ENCODE data around the gene MED15. TPM values are rescaled to one million over a fixed set of nuclear protein-coding genes. Genes with fewer than 3 reads are reported as not detected.

The MED15 gene
- total RNA-seq, 4 donors from 2014 or later: 30.6 to 62.3 (median 54.3) TPM

DNA sequence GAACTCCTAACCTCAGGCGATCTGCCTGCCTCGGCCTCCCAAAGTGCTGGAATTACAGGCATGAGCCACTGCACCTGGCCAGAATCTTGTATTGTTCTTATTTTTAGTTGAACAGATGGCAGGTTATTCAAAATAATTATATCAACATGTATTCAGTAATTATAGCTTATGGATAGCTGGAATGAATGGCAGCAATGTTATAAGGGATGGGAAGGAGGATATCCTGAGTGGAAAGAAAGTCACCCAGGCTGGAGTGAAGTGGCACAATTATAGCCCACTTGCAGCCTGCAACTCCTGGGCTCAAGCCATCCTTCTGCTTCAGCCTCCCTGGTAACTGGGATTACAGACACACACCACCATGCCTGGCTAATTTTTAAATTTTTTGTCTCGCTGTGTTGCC lies 88.1 kb downstream of the MED15 start:
- Histone ChIP-seq H3K27ac (no peak overlapping the region), H3K9me3 (no peaks in the 10 kb centered on the region), H3K4me3 (no peak overlapping the region), H3K27me3 (no peaks in the 10 kb centered on the region), H3K4me1 (peaks cover 0 to 7% (median 0%) of the 10 kb centered on the region in 3 donors), H3K36me3 (no peaks in the 10 kb centered on the region)
- WGBS, 2 donors (ENCODE audit: low coverage in 1 of 2): 83 to 100% methylated on average over 2 of the region's 3 CpGs
- no peak for ATAC-seq
- TF ChIP-seq POLR2A (IDR thresholded peaks at IDR 0.05) (no peak), POLR2AphosphoS5 (IDR thresholded peaks at IDR 0.05) (no peak), CTCF (IDR thresholded peaks at IDR 0.05) (no peak), EP300 (IDR thresholded peaks at IDR 0.05) (no peak)

- Histone ChIP-seq H3K4me3 (no peak overlapping the region), H3K9me3 (no peaks in the 10 kb centered on the region), H3K36me3 (no peaks in the 10 kb centered on the region), H3K27me3 (peaks cover 5% of the 10 kb centered on the region), H3K27ac (no peak overlapping the region), H3K4me1 (no peaks in the 10 kb centered on the region)
- ATAC-seq: no peak
- TF ChIP-seq POLR2A (IDR thresholded peaks at IDR 0.05) (no peak), EP300 (IDR thresholded peaks at IDR 0.05) (no peak), POLR2AphosphoS5 (IDR thresholded peaks at IDR 0.05) (no peak)
- 39% methylated on average over 4 of the region's 5 CpGs; no CpG with 5 or more reads in 1 of the 2 donors for WGBS, 2 donors (ENCODE audit: low coverage in 1 of 2)
Measured at GRCh38 chr22:20599117-20599516, 91.7 kb downstream of the MED15 start.

DNA sequence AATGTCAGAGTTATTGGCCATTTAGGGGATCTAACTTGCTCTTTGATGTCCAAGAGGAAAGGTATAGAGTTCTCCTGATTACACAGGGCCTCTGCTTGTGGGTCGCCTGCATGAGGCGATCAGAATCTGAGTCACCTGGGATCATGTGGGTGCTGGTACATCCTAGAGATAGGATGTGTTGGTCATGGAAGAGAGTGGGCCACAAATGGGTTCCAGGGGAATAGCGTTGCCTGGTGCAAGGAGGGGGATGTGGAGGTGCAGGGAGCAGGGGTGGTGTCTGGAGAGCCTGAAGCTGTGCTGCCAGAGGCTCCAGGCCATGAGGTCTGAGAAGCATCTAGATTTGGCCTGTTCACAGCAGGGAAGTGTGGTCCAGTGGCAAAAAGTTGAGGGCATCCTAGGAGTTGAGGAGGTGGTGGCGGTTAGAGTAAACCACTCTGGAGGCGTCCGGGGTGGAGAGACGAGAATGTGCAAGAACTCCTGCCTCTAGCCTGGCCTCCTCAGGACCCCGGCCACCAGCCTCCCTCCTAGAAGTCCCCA lies 92.8 kb downstream of the MED15 start:
- Histone ChIP-seq H3K27me3 (peaks cover 5% of the 10 kb centered on the region), H3K4me3 (no peak overlapping the region), H3K36me3 (no peaks in the 10 kb centered on the region), H3K27ac (no peak overlapping the region), H3K9me3 (no peaks in the 10 kb centered on the region), H3K4me1 (no peaks in the 10 kb centered on the region)
- 86% methylated on average over 6 of the region's 8 CpGs; no CpG with 5 or more reads in 1 of the 2 donors for WGBS, 2 donors (ENCODE audit: low coverage in 1 of 2)
- ATAC-seq: no peak
- TF ChIP-seq CTCF (IDR thresholded peaks at IDR 0.05): no peak
- no peak for TF ChIP-seq POLR2A (IDR thresholded peaks at IDR 0.05)
- no peak for TF ChIP-seq POLR2AphosphoS5 (IDR thresholded peaks at IDR 0.05)
- no peak for TF ChIP-seq EP300 (IDR thresholded peaks at IDR 0.05)

DNA sequence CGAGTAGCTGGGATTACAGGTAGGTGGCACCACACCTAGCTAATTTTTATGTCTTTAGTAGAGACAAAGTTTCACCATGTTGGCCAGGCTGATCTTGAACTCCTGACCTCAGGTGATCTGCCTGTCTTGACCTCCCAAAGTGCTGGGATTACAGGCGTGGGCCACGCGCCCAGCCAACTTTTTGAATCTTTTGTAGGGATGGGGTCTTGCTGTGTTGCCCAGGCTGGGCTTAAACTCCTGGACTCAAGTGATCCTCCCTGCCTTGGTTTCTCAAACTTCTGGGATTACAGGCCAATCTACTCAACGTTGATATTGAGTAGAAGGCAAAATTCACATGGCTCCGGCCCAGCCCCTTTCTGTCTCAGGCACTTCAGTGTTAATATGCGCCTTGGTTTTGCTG lies 93.9 kb downstream of the MED15 start:
- no peaks in the 10 kb centered on the region for H3K4me1 ChIP-seq
- peaks cover 9% of the 10 kb centered on the region for H3K27me3 ChIP-seq
- H3K27ac ChIP-seq: no peak overlapping the region
- no peak overlapping the region for H3K4me3 ChIP-seq
- no peaks in the 10 kb centered on the region for H3K36me3 ChIP-seq
- no peak for ATAC-seq
- WGBS, 2 donors (ENCODE audit: low coverage in 1 of 2): 100% methylated on average over 4 of the region's 7 CpGs; no CpG with 5 or more reads in 1 of the 2 donors
- no peaks in the 10 kb centered on the region for H3K9me3 ChIP-seq
- TF ChIP-seq POLR2A (IDR thresholded peaks at IDR 0.05) (no peak), CTCF (IDR thresholded peaks at IDR 0.05) (no peak), POLR2AphosphoS5 (IDR thresholded peaks at IDR 0.05) (no peak), EP300 (IDR thresholded peaks at IDR 0.05) (no peak)

DNA sequence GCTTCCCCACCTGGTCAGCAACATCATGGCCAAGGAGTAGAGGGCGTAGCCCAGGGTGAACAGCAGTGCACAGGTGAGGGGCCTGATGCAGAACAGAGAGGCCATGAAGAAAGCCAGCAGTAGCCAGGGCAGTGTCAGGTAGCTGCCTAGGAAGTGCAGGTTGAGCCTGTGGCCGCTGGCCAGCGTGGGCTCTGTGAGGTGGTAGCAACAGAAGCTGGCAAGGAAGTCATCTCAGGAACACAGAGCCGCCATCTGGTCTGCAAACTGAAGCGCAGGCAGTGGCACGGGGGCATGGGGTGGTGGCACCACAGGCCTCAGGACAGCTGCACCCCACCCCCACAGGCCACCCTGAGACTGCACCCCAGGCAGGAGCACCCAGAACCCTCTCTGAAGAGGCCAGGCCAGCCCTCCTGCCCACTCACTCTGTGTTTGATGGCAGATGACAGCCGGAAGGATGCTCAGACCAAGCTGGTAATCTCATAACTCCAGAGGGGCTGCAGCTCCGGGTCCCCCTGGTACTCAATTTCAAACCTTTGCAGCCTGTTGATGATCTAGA lies 95.3 kb downstream of the MED15 start:
- WGBS, 2 donors (ENCODE audit: low coverage in 1 of 2): 60 to 72% methylated on average over 2 to 3 of the region's 8 CpGs
- H3K36me3 ChIP-seq: no peaks in the 10 kb centered on the region
- H3K27me3 ChIP-seq: peaks cover 23% of the 10 kb centered on the region
- no peak for TF ChIP-seq EP300 (IDR thresholded peaks at IDR 0.05)
- TF ChIP-seq POLR2AphosphoS5 (IDR thresholded peaks at IDR 0.05): no peak
- no peak for TF ChIP-seq CTCF (IDR thresholded peaks at IDR 0.05)
- TF ChIP-seq POLR2A (IDR thresholded peaks at IDR 0.05): no peak
- no peak overlapping the region for H3K4me3 ChIP-seq
- H3K27ac ChIP-seq: no peak overlapping the region
- ATAC-seq: no peak
- no peaks in the 10 kb centered on the region for H3K9me3 ChIP-seq
- H3K4me1 ChIP-seq: no peaks in the 10 kb centered on the region
